Measurements from ENCODE around the gene DBI.
A peak's percentile ranks its signal among the peaks of the same experiment; 100 is the strongest.

Gene DBI

DNA sequence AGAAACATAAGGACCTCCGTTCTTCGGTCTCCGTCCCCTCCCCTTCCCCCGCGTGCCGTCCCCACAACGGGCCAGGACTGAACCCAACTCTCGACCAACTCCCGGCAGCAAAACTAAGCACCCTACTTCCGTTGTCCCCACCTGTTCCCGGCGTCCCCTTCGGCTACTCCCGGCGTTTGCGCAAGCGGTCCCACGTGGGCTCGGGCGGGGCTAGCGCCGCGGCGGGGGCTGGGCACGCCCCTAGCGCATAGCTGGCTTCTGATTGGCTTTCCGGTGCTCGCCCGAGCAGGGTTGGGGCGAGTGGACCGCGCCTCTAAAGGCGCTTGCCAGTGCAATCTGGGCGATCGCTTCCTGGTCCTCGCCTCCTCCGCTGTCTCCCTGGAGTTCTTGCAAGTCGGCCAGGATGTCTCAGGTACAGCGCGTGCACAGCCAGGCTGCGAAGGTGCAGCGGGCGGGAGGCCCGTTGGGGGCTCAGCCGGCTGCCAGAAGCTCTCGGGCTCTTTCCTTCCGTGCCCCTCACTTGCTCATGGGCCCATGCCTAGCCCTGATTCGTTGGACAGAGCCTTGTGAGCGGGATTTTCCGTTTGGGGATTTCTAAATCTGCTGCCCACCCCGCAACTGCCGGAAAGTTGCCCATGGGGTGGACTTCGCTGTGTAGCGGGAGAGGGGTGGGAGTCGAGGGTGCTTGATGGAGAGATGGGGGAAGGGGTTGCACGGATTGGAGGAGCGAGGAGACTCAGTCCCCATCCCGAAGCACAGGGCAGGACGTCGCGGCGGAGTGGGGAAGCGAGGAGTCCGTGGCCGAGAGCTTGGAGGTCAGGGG, at the start of gene DBI, which contains the start of gene C2orf76:
Gene DBI (plus strand): TSS at position 329 of the 823 bp plus-strand sequence. CDS start 75 bp downstream, at position 404.
Gene C2orf76 (minus strand): TSS at position 186 of the 823 bp plus-strand sequence. CDS start 26,875 bp downstream, outside the sequence.
- H3K27ac ChIP-seq: peak within 1 kb of the TSS; percentile 97
- TF ChIP-seq ZFX (IDR thresholded peaks at IDR 0.05): no peak
- TF ChIP-seq, protein P1, sequence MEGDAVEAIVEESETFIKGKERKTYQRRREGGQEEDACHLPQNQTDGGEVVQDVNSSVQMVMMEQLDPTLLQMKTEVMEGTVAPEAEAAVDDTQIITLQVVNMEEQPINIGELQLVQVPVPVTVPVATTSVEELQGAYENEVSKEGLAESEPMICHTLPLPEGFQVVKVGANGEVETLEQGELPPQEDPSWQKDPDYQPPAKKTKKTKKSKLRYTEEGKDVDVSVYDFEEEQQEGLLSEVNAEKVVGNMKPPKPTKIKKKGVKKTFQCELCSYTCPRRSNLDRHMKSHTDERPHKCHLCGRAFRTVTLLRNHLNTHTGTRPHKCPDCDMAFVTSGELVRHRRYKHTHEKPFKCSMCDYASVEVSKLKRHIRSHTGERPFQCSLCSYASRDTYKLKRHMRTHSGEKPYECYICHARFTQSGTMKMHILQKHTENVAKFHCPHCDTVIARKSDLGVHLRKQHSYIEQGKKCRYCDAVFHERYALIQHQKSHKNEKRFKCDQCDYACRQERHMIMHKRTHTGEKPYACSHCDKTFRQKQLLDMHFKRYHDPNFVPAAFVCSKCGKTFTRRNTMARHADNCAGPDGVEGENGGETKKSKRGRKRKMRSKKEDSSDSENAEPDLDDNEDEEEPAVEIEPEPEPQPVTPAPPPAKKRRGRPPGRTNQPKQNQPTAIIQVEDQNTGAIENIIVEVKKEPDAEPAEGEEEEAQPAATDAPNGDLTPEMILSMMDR (conservative IDR thresholded peaks at IDR 0.05): no peak

DNA sequence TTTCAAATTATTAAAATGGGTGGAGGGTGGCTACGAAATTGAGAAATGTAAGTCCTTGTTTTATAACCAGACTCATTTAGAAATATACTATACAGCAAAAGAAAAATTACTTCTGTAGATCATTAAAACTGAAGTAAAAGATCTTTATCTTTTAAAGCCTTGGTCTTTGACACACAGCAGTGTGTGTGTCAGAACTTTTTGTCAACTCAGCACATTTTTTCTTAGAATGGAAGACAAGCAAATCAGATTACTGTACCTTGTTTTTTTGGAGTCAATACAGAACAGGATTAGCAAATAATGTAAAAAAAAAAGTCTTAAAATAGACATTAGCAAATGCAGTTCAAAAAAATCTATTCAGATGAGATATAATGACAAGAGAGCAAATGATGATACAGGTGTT, 49.2 kb upstream of the DBI start:
- H3K27ac ChIP-seq: no peak overlapping the region
- no peak for TF ChIP-seq ZFX (IDR thresholded peaks at IDR 0.05)
- TF ChIP-seq, protein P1 (conservative IDR thresholded peaks at IDR 0.05): no peak

DNA sequence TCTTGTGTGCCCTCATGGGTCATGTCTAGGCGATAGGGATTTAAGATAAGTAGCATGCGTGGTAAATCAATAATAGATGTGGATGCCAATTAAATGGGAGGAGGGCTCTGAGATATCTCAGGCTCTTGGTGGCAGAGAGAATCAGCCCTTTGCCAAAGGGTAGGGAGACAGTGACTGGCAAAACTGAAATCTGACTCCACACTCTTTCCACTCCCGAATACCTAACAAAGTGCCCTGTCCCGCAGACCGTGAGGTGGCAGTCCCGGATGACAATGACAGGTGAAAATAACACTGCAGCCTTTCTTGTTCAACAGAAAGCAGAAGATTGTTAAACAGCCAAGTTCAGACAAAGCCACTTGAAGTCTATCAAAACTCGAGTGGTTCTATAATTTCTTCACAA, 47.2 kb upstream of the DBI start:
- no peak for TF ChIP-seq ZFX (IDR thresholded peaks at IDR 0.05)
- TF ChIP-seq, protein P1 (conservative IDR thresholded peaks at IDR 0.05): peak; percentile 12
- H3K27ac ChIP-seq: no peak overlapping the region

DNA sequence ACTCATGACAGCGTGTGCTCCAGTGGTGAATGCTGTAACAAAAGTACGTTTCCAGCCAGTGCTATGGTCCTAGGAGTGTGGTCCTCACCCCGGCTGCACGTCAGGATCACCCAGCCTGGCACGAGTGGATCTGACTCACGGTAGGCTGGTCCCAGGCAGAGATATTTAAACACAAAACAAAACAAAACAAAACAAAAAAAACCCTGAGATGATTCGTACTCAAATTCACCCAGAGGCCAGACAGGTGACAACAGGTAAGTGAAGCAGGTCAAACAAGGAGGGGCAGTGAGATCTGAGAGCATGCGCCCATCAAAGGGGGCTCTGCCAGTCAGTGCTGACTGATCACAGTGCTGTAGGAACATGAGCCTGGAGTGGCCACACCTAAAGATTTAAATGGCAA, 43.3 kb upstream of the DBI start:
- no peak for TF ChIP-seq ZFX (IDR thresholded peaks at IDR 0.05)
- TF ChIP-seq, protein P1 (conservative IDR thresholded peaks at IDR 0.05): no peak
- no peak overlapping the region for H3K27ac ChIP-seq

DNA sequence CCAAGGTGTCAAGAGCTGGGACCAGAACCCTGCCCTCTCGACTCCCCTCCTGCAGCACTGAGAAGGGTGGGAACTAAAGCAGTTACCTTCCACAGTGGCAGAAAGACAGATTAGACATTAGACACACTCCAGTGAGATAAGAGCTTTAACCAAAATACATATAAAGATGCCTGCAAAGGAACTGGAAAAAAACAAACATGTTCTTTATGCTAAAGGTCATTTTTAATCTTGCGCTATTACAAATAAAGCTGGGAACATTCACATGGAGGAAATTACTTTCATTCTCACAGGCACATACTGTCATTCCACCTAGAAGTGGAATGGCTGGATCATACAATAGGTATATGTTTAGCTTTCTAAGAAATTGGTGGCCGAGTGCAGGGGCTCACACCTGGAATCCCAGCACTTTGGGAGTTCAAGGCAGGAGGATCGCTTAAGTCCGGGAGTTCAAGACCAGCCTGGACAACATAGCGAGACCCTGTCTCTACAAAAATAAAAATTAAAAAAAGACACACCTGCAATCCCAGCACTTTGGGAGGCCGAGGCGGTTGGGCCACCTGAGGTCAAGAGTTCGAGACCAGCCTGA, 42.0 kb upstream of the DBI start:
- no peak overlapping the region for H3K27ac ChIP-seq

DNA sequence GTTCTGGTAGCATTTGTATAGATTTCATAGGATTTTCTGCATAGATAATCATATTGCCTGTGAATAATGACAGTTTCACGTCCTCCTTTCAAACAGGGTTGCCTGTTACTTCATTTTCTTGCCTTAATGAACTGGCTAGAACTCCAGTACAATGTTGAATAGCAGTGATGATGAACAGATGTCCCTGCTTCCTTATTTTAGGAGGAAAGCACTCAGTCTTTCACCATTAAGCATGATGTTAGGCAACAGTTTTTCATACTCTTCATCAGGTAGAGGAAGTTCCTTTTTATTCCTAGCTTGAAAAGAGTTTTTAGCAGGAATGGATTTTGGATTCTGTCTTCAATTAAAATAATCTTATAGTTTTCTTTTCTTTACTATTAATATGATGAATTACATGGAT, 39.8 kb upstream of the DBI start:
- TF ChIP-seq, protein P1 (conservative IDR thresholded peaks at IDR 0.05): no peak
- no peak for TF ChIP-seq ZFX (IDR thresholded peaks at IDR 0.05)
- no peak overlapping the region for H3K27ac ChIP-seq

More for the DNA sequence above, 42.0 kb upstream of the DBI start:
- no peak for TF ChIP-seq ZFX (IDR thresholded peaks at IDR 0.05)
- TF ChIP-seq, protein P1 (conservative IDR thresholded peaks at IDR 0.05): no peak

DNA sequence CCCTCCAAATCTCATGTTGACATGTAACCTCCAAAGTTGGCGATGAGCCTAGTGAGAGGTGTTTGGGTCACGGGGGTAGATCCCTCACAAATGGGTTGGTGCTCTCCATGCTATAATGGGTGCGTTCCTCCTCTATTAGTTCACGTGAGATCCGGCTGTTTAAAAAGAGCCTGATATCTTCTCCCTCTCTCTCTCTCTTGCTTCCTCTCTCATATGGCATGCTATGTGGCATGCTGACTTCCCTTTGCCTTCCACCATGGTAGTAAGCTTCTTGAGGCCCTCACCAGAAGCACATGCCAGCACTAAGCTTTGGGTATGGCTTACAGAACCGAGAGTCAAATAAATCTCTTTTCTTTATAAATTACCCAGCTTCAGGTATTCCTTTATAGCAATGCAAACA, 39.3 kb upstream of the DBI start:
- TF ChIP-seq, protein P1 (conservative IDR thresholded peaks at IDR 0.05): no peak
- TF ChIP-seq ZFX (IDR thresholded peaks at IDR 0.05): no peak

More for the DNA sequence above, 39.3 kb upstream of the DBI start:
- H3K27ac ChIP-seq: no peak overlapping the region
